IMR-90 (cell line): ENCODE measurements around the gene NRIP1. TPM values are rescaled to one million over a fixed set of nuclear protein-coding genes. Genes with fewer than 3 reads are reported as not detected.

Experiments used
- ATAC-seq: fragments of 200-7000 bp; cut with Tn5 transposase; 2 replicates; pipeline ENCODE4 v1.9.1; 2020; ENCODE audit warnings: low read depth, mild to moderate bottlenecking, moderate library complexity
- BruUV-seq: library from RNA; stranded (reverse); fragments of 400-500 nt; replicated peaks from 2 replicates; lab custom pipeline; 2021; lab: Mats Ljungman, UMichigan
- CTCF ChIA-PET: fragments of 300-600 bp; formaldehyde crosslinking; extraction: SDS; loops from one replicate; lab custom pipeline; 2021; ENCODE audit warnings: antibody characterized with exemption; lab: Yijun Ruan, JAX
- POLR2A ChIA-PET: fragments of 300-600 bp; sonication (Branson Sonifier 250); formaldehyde crosslinking; loops from one replicate; lab custom pipeline; 2022; ENCODE audit warnings: antibody characterized with exemption; ENCODE audit not compliant: unreplicated experiment; lab: Charles Lee
- DNase-seq: peaks from one replicate; pipeline ENCODE4 v3.0.0; 2013
- H2AFZ ChIP-seq: replicated peaks from 2 replicates; pipeline ENCODE3; 2013; ENCODE audit warnings: low read length, mild to moderate bottlenecking; ENCODE audit not compliant: poor library complexity
- H2AK5ac ChIP-seq: 2 replicates; pipeline ENCODE4 v1.6.1; 2013; ENCODE audit warnings: low read depth, low read length, inconsistent platforms
- H2AK9ac ChIP-seq: replicated peaks from 2 replicates; pipeline ENCODE3; 2013; ENCODE audit warnings: mild to moderate bottlenecking, low read depth, low read length, moderate library complexity; ENCODE audit not compliant: poor library complexity
- H2BK120ac ChIP-seq: 2 replicates; pipeline ENCODE4 v1.6.1; 2013; ENCODE audit warnings: low read depth, low read length, inconsistent platforms
- H2BK15ac ChIP-seq: 3 replicates; pipeline ENCODE4 v1.6.1; 2013; ENCODE audit warnings: low read depth, low read length, inconsistent platforms
- H2BK20ac ChIP-seq: 2 replicates; pipeline ENCODE4 v1.6.1; 2013; ENCODE audit warnings: low read depth, mild to moderate bottlenecking, inconsistent platforms, low read length, moderate library complexity
- H2BK5ac ChIP-seq: 2 replicates; pipeline ENCODE4 v1.6.1; 2013; ENCODE audit warnings: mild to moderate bottlenecking, low read depth, low read length, inconsistent platforms; ENCODE audit not compliant: poor library complexity, severe bottlenecking
- H3K14ac ChIP-seq: replicated peaks from 2 replicates; pipeline ENCODE4 v1.6.1; 2013; ENCODE audit warnings: low read depth, low read length, inconsistent platforms
- H3K18ac ChIP-seq: 2 replicates; pipeline ENCODE4 v1.6.1; 2013; ENCODE audit warnings: low read depth, low read length, control low read depth
- H3K23ac ChIP-seq: 2 replicates; pipeline ENCODE4 v1.6.1; 2013; ENCODE audit warnings: low read depth, low read length, inconsistent platforms
- H3K27ac ChIP-seq: 2 replicates; pipeline ENCODE4 v1.5.1; 2013; ENCODE audit warnings: mild to moderate bottlenecking, control low read depth, low read length; ENCODE audit not compliant: insufficient read depth
- H3K27me3 ChIP-seq: 2 replicates; pipeline ENCODE4 v1.6.1; 2013; ENCODE audit warnings: low read length; ENCODE audit not compliant: control insufficient read depth, insufficient read depth
- H3K36me3 ChIP-seq: 2 replicates; pipeline ENCODE4 v1.6.1; 2013; ENCODE audit warnings: low read length, mixed read lengths; ENCODE audit not compliant: control insufficient read depth, insufficient read depth
- H3K4ac ChIP-seq: 2 replicates; pipeline ENCODE4 v1.6.1; 2013; ENCODE audit warnings: low read depth, low read length, inconsistent platforms
- H3K4me1 ChIP-seq: 2 replicates; pipeline ENCODE4 v1.6.1; 2013; ENCODE audit warnings: low read length, mixed read lengths; ENCODE audit not compliant: control insufficient read depth, insufficient read depth
- H3K4me2 ChIP-seq: 2 replicates; pipeline ENCODE4 v1.6.1; 2013; ENCODE audit warnings: low read depth, mild to moderate bottlenecking, control low read depth, low read length, moderate library complexity
- H3K4me3 ChIP-seq: 2 replicates; pipeline ENCODE4 v1.5.1; 2013; ENCODE audit warnings: low read depth, mild to moderate bottlenecking, control low read depth, low read length, moderate library complexity; ENCODE audit not compliant: insufficient read depth
- H3K56ac ChIP-seq: 2 replicates; pipeline ENCODE4 v1.6.1; 2013; ENCODE audit warnings: low read length, inconsistent platforms; ENCODE audit not compliant: insufficient read depth; ENCODE audit errors: extremely low read depth
- H3K79me1 ChIP-seq, 2 experiments: 2 replicates each; pipeline ENCODE4 v1.6.1; 2013; ENCODE audit warnings: low read length in 2 of 2, inconsistent platforms in 1 of 2, low read depth in 1 of 2
- H3K9ac ChIP-seq: 2 replicates; pipeline ENCODE4 v1.6.1; 2013; ENCODE audit warnings: low read depth, low read length, control low read depth
- H3K9me1 ChIP-seq: 2 replicates; pipeline ENCODE4 v1.6.1; 2013; ENCODE audit warnings: low read length, inconsistent platforms; ENCODE audit not compliant: insufficient read depth
- H3K9me3 ChIP-seq: 2 replicates; pipeline ENCODE4 v1.6.1; 2013; ENCODE audit warnings: low read length; ENCODE audit not compliant: control insufficient read depth, insufficient read depth
- H4K20me1 ChIP-seq: 2 replicates; pipeline ENCODE4 v1.6.1; 2013; ENCODE audit warnings: low read length, inconsistent platforms; ENCODE audit not compliant: insufficient read depth
- H4K5ac ChIP-seq: 2 replicates; pipeline ENCODE4 v1.6.1; 2013; ENCODE audit warnings: mild to moderate bottlenecking, low read depth, low read length, control low read depth
- H4K8ac ChIP-seq, 2 experiments: 2 replicates each; pipeline ENCODE4 v1.6.1; 2013; ENCODE audit warnings: low read depth in 2 of 2, low read length in 2 of 2, control low read depth in 1 of 2, inconsistent platforms in 1 of 2
- H4K91ac ChIP-seq: 2 replicates; pipeline ENCODE4 v1.6.1; 2013; ENCODE audit warnings: low read depth, low read length, inconsistent platforms; ENCODE audit not compliant: insufficient read depth
- BHLHE40 ChIP-seq: fragments of 150-350 bp; IDR thresholded peaks from 2 replicates; pipeline ENCODE4 v1.6.1; 2016; ENCODE audit warnings: mild to moderate bottlenecking, low read depth, low read length
- CEBPB ChIP-seq: IDR thresholded peaks from 2 replicates; pipeline ENCODE4 v1.6.1; 2012; ENCODE audit warnings: low read depth, low read length, improper control_type of control experiment
- CHD1 ChIP-seq: IDR thresholded peaks from 2 replicates; pipeline ENCODE4 v1.6.1; 2012; ENCODE audit warnings: low read depth, low read length, improper control_type of control experiment
- FOS ChIP-seq: fragments of 150-350 bp; IDR thresholded peaks from 2 replicates; pipeline ENCODE4 v1.6.1; 2016; ENCODE audit warnings: low read depth, low read length
- MAFK ChIP-seq: IDR thresholded peaks from 2 replicates; pipeline ENCODE4 v1.6.1; 2012; ENCODE audit warnings: low read depth, low read length, improper control_type of control experiment
- MAZ ChIP-seq: IDR thresholded peaks from 2 replicates; pipeline ENCODE4 v1.6.1; 2012; ENCODE audit warnings: low read depth, mild to moderate bottlenecking, low read length, improper control_type of control experiment, moderate library complexity, borderline replicate concordance
- MXI1 ChIP-seq: IDR thresholded peaks from 2 replicates; pipeline ENCODE4 v1.6.1; 2012; ENCODE audit warnings: low read depth, mild to moderate bottlenecking, low read length, moderate library complexity, borderline replicate concordance
- NFE2L2 ChIP-seq: fragments of 150-350 bp; IDR thresholded peaks from 2 replicates; pipeline ENCODE4 v1.6.1; 2016; ENCODE audit warnings: low read depth, mild to moderate bottlenecking, low read length
- POLR2A ChIP-seq: IDR thresholded peaks from 2 replicates; pipeline ENCODE4 v1.6.1; 2012; ENCODE audit warnings: mild to moderate bottlenecking, low read depth, low read length
- RAD21 ChIP-seq: IDR thresholded peaks from 2 replicates; pipeline ENCODE4 v1.6.1; 2012; ENCODE audit warnings: low read length, improper control_type of control experiment
- RCOR1 ChIP-seq: IDR thresholded peaks from 2 replicates; pipeline ENCODE4 v1.6.1; 2012; ENCODE audit warnings: mild to moderate bottlenecking, low read length, improper control_type of control experiment; ENCODE audit not compliant: insufficient replicate concordance
- RFX5 ChIP-seq: IDR thresholded peaks from 2 replicates; pipeline ENCODE4 v1.8.0; 2012; ENCODE audit warnings: low read depth, mild to moderate bottlenecking, low read length, moderate library complexity
- SMC3 ChIP-seq: fragments of 150-350 bp; IDR thresholded peaks from 2 replicates; pipeline ENCODE4 v1.6.1; 2016; ENCODE audit warnings: low read depth, mild to moderate bottlenecking, antibody characterized with exemption, low read length, moderate library complexity
- WGBS, 2 experiments: methylation state at CpG; one replicate each; pipeline versions ENCODE4 v1.1.5 to v1.1.7; 2013; ENCODE audit warnings: missing lambda C conversion rate in 2 of 2; ENCODE audit not compliant: insufficient read length in 1 of 2; ENCODE audit errors: extremely low coverage in 2 of 2; 5-methylcytosine and 5-hydroxymethylcytosine counted together
- dilution Hi-C: fragments of 300-500 bp; cut with HindIII; formaldehyde crosslinking; loops from one replicate; pipeline ENCODE4 v1.14.3; 2018; ENCODE audit warnings: low sequenced_read_pairs; ENCODE audit not compliant: unreplicated experiment
- in situ Hi-C: fragments of 300-500 bp; cut with MboI; formaldehyde crosslinking; loops from 3 replicates; pipeline ENCODE4 v1.14.3; 2019; ENCODE audit warnings: low sequenced_read_pairs, inconsistent platforms, mixed read lengths
- intact Hi-C: fragments of 100-400 bp; cut with micrococcal nuclease; formaldehyde crosslinking; loops from 2 replicates; pipeline ENCODE4 v1.10.0; 2022
- polyA plus RNA-seq, 3 experiments: library from polyadenylated mRNA; depleted of rRNA; stranded (reverse); fragments of >200 nt; gene quantifications; 2 replicates each; pipeline ENCODE4 v1.2.3, GENCODE V29; 2012; ENCODE audit warnings: low replicate concordance in 1 of 3
- total RNA-seq: library from RNA; depleted of rRNA; stranded (reverse); fragments of >200 nt; gene quantifications from 2 replicates; pipeline ENCODE4 v1.2.3, GENCODE V29; 2012
- TF ChIP-seq, protein P1 (sequence below): fragments of 150-350 bp; IDR thresholded peaks from 2 replicates; pipeline ENCODE4 v1.6.1; 2017; ENCODE audit warnings: mild to moderate bottlenecking, antibody characterized with exemption, low read length, low read depth
- TF ChIP-seq, protein P2 (sequence below): conservative IDR thresholded peaks from 2 replicates; pipeline ENCODE4 v1.5.1; 2012; ENCODE audit warnings: mild to moderate bottlenecking, low read depth, low read length, improper control_type of control experiment
- TF ChIP-seq, protein P3 (sequence below): fragments of 150-350 bp; IDR thresholded peaks from 2 replicates; pipeline ENCODE4 v1.6.1; 2016; ENCODE audit warnings: low read depth, mild to moderate bottlenecking, low read length, moderate library complexity, borderline replicate concordance

NRIP1 gene
- total and polyA plus RNA-seq, 2 of the 4 experiments (the other 2 are of a cell fraction): 9.6 to 73.8 TPM

DNA sequence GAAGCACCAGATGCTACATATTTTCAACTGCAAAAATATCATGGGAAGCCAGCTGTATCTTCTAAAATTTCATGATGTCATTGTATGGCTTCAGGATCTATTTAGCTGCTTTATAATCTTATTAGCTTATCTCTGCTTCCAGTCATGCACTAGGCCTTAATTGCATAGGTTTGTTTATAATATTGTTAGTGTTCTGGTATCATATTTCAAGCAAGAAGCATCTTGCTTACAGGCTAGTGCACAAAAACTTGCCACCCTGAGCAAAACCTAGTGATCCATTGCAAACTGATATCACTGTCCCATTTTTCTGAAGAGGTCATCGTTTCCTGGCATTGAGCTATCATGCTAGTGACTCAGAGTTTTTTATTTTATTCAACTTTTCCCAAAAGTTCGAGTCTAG is 15.7 kb upstream of the NRIP1 start:
- no peak overlapping the region for H2AK9ac ChIP-seq
- H3K4ac ChIP-seq: no peak overlapping the region
- no peaks in the 10 kb centered on the region for H4K20me1 ChIP-seq
- H3K18ac ChIP-seq: no peak overlapping the region
- no peak overlapping the region for H2AK5ac ChIP-seq
- no peak overlapping the region for H3K14ac ChIP-seq
- no peak overlapping the region for H3K56ac ChIP-seq
- H3K4me2 ChIP-seq: no peak overlapping the region
- no TSS peak for BruUV-seq
- in situ Hi-C loops (loop anchor here (25.0 kb wide), 1 partner anchor 693 kb away; the partner anchor contains the start of gene HSPA13), dilution Hi-C loops (no loop called here), intact Hi-C loops (no loop called here)
- DNase-seq: no peak
- no peak overlapping the region for H3K4me3 ChIP-seq
- H4K91ac ChIP-seq: no peak overlapping the region
- no peak overlapping the region for H2BK20ac ChIP-seq
- TF ChIP-seq, protein P1, sequence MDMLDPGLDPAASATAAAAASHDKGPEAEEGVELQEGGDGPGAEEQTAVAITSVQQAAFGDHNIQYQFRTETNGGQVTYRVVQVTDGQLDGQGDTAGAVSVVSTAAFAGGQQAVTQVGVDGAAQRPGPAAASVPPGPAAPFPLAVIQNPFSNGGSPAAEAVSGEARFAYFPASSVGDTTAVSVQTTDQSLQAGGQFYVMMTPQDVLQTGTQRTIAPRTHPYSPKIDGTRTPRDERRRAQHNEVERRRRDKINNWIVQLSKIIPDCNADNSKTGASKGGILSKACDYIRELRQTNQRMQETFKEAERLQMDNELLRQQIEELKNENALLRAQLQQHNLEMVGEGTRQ: no peak
- TF ChIP-seq POLR2A (no peak), MXI1 (no peak), RAD21 (no peak), RFX5 (no peak), RCOR1 (no peak), MAZ (no peak), NFE2L2 (no peak), SMC3 (no peak), BHLHE40 (no peak), MAFK (no peak), CEBPB (no peak), FOS (no peak), CHD1 (no peak)
- TF ChIP-seq, protein P2, sequence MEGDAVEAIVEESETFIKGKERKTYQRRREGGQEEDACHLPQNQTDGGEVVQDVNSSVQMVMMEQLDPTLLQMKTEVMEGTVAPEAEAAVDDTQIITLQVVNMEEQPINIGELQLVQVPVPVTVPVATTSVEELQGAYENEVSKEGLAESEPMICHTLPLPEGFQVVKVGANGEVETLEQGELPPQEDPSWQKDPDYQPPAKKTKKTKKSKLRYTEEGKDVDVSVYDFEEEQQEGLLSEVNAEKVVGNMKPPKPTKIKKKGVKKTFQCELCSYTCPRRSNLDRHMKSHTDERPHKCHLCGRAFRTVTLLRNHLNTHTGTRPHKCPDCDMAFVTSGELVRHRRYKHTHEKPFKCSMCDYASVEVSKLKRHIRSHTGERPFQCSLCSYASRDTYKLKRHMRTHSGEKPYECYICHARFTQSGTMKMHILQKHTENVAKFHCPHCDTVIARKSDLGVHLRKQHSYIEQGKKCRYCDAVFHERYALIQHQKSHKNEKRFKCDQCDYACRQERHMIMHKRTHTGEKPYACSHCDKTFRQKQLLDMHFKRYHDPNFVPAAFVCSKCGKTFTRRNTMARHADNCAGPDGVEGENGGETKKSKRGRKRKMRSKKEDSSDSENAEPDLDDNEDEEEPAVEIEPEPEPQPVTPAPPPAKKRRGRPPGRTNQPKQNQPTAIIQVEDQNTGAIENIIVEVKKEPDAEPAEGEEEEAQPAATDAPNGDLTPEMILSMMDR: no peak
- TF ChIP-seq, protein P3, sequence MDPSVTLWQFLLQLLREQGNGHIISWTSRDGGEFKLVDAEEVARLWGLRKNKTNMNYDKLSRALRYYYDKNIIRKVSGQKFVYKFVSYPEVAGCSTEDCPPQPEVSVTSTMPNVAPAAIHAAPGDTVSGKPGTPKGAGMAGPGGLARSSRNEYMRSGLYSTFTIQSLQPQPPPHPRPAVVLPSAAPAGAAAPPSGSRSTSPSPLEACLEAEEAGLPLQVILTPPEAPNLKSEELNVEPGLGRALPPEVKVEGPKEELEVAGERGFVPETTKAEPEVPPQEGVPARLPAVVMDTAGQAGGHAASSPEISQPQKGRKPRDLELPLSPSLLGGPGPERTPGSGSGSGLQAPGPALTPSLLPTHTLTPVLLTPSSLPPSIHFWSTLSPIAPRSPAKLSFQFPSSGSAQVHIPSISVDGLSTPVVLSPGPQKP: no peak
- H3K27me3 ChIP-seq: peaks cover 2% of the 10 kb centered on the region; the same call in 1 of the 2 replicates
- no peak overlapping the region for H4K8ac ChIP-seq
- no peaks in the 10 kb centered on the region for H3K4me1 ChIP-seq
- no peaks in the 10 kb centered on the region for H3K9me3 ChIP-seq
- no peak overlapping the region for H3K27ac ChIP-seq
- ATAC-seq: no peak
- no peaks in the 10 kb centered on the region for H3K9me1 ChIP-seq
- WGBS, 2 experiments: no CpG with 5 or more reads among the region's 2 CpGs
- H3K36me3 ChIP-seq: no peaks in the 10 kb centered on the region
- no peaks in the 10 kb centered on the region for H3K79me1 ChIP-seq
- no peak overlapping the region for H2BK5ac ChIP-seq
- no peak overlapping the region for H3K23ac ChIP-seq
- H2BK15ac ChIP-seq: no peak overlapping the region
- no peak overlapping the region for H4K5ac ChIP-seq
- ChIA-PET CTCF (no interaction called here), POLR2A (no interaction called here)
- no peak overlapping the region for H2AFZ ChIP-seq
- no peak overlapping the region for H3K9ac ChIP-seq
- no peak overlapping the region for H2BK120ac ChIP-seq
